SK-N-SH treated with all-trans-retinoic acid at 6 μM for 48 hours (cell line): ENCODE data around the gene MKS1.

Source experiments
- ARNTL ChIP-seq: fragments of 450-650 bp; formaldehyde crosslinking; IDR thresholded peaks from 2 replicates; pipeline ENCODE4 v1.5.0; 2020; ENCODE audit warnings: low read depth, mild to moderate bottlenecking, moderate library complexity, borderline replicate concordance
- ESRRG ChIP-seq: fragments of 250-450 bp; sonication (Bioruptor Pico); IDR thresholded peaks from 2 replicates; pipeline ENCODE4 v1.6.1; 2021; ENCODE audit warnings: mild to moderate bottlenecking
- GLIS3 ChIP-seq: fragments of 250-450 bp; sonication (Bioruptor Pico); IDR thresholded peaks from 2 replicates; pipeline ENCODE4 v1.5.0; 2020; ENCODE audit warnings: mild to moderate bottlenecking, moderate library complexity
- ISL1 ChIP-seq: fragments of 250-450 bp; sonication (Bioruptor Pico); IDR thresholded peaks from 2 replicates; pipeline ENCODE4 v2.1.2; 2022; ENCODE audit warnings: mild to moderate bottlenecking, moderate library complexity
- SNAI2 ChIP-seq: fragments of 250-450 bp; sonication (Bioruptor Pico); IDR thresholded peaks from 2 replicates; pipeline ENCODE4 v1.5.0; 2020; ENCODE audit warnings: mild to moderate bottlenecking, moderate library complexity
- ZFP30 ChIP-seq: fragments of 450-650 bp; formaldehyde crosslinking; IDR thresholded peaks from 2 replicates; pipeline ENCODE4 v1.5.0; 2022; ENCODE audit warnings: mild to moderate bottlenecking, moderate library complexity
- ZNF565 ChIP-seq: fragments of 450-650 bp; formaldehyde crosslinking; conservative IDR thresholded peaks from 2 replicates; pipeline ENCODE4 v1.5.0; 2020; ENCODE audit warnings: low read depth, mild to moderate bottlenecking, moderate library complexity
- ZNF70 ChIP-seq: fragments of 450-650 bp; formaldehyde crosslinking; IDR thresholded peaks from 2 replicates; pipeline ENCODE4 v1.5.0; 2020; ENCODE audit warnings: mild to moderate bottlenecking, moderate library complexity
- TF ChIP-seq, protein P1 (sequence below): fragments of 250-450 bp; sonication (Bioruptor Pico); IDR thresholded peaks from 2 replicates; pipeline ENCODE4 v1.5.1; 2020; ENCODE audit warnings: low read depth, mild to moderate bottlenecking, moderate library complexity

DNA sequence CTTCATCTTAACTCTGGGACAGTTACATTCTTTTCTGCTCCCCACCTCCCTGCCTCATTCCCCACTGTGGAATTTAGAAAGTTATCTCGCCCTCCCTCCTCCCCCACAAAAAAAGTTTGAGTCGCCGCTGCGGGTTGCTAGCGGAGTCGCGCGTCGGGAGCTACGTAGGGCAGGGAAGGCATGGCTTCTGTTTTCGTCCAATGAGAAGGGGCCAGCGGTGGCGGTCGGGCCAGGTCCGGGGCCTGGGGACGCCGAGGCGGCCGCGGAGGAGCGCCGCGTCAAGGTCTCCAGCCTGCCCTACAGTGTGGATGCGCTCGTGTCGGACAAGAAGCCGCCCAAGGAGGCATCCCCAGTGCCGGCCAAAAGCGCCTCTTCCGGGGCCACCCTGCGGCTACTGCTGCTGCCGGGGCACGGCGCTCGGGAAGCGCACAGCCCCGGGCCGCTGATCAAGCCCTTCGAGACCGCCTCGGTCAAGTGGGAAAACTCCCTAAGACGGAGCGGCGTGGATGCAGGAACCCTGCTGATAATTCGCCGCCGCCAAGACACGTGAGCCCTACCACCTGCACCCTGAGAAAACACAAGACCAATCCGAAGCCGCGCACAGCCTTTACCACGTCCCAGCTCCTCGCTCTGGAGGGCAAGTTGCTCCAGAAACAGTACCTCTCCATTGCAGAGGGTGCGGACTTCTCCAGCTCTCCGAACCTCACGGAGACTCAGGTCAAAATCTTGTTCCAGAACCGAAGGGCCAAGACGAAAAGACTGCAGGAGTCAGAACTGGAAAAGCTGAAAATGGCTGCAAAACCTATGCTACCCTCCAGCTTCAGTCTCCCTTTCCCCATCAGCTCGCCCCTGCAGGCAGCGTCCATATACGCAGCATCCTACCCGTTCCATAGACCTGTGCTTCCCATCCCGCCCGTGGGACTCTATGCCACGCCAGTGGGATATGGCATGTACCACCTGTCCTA, 61.9 kb downstream of the MKS1 start:
- TF ChIP-seq ESRRG (no peak), ZNF565 (no peak), ARNTL (CRISPR knock-in tag) (no peak), ZNF70 (no peak), ZFP30 (no peak), GLIS3 (CRISPR knock-in tag) (no peak), ISL1 (CRISPR knock-in tag) (no peak), SNAI2 (CRISPR knock-in tag) (no peak)
- TF ChIP-seq, protein P1, sequence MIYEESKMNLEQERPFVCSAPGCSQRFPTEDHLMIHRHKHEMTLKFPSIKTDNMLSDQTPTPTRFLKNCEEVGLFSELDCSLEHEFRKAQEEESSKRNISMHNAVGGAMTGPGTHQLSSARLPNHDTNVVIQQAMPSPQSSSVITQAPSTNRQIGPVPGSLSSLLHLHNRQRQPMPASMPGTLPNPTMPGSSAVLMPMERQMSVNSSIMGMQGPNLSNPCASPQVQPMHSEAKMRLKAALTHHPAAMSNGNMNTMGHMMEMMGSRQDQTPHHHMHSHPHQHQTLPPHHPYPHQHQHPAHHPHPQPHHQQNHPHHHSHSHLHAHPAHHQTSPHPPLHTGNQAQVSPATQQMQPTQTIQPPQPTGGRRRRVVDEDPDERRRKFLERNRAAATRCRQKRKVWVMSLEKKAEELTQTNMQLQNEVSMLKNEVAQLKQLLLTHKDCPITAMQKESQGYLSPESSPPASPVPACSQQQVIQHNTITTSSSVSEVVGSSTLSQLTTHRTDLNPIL, result no peak
